T-helper 2 cell (primary cell): ENCODE results near the gene ATG4B.

ENCODE experiments used
- DNase-seq, 5 experiments: peaks; one replicate each; pipeline versions ENCODE4 v3.0.0 to v3.0.0-alpha.2; 2012 to 2022

Gene ATG4B

DNA sequence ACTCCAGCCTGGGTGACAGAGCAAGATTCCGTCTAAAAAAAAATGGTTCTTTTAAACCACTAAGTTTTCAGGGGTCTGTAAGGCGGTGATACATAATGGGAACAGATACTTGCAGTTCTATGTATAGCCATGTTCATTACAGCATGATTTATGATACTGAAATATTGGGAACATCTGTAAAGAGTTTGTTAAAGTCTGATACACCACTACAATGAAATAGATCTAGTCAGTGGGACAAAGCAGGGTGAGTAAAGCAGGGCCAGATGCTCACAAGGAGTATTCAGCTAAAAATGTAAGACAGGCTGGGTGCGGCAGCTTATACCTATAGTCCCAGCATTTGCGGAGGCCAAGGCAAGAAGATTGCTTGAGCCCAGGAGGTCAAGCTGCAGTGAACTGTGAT, 58.2 kb downstream of the ATG4B start:
- DNase-seq = no peak

DNA sequence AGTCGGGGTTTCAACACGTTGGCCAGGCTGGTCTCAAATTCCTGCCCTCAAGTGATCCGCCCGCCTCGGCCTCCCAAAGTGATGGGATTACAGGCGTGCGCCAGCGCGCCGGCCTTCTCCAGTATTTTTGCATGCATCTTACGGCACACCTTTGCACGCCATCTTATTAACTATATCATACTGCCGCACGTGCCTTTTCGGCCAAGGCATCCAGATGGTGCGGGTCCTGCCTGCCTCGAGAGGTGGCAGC, 63.6 kb downstream of the ATG4B start:
- DNase-seq = peak in 1 of 5 experiments; percentile 64

DNA sequence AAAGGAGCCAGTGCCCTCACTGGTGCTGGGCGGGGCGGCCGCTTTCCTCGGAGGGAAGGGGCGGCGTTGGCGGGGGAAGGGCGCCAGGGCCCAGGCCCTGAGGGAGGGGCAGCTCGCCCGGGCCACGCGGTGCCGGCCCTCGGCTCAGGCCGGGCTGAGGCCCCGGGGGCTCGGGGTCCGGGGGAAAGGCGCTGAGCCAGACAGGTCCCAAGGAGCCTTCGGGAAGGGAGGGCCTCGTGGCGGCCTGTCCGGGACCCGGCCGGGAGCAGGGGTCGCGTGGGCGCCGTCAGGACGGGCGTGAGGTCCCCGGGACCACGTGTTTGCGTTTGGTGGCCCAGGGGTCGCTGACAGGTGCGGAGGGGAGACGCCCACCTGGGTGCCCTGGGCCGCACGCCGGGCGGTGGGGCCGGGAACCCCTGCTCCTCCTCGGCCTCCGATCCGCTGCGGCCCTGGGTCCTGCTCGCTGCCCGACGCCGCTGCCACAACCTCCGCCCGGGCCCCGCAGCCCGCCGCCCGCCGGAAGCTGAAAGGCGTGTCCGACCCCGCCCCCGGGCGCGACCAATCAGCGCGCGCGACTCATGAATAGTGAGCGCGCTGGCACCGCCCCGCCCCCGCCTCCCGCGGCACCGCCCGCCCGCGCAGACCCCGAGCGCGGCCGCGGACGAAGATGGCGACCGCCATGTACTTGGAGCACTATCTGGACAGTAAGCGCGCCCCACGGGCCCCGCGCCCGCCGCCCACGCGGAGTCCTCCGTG, 64.1 kb downstream of the ATG4B start, which contains the start of gene ING5:
ING5 (plus strand) TSS at position 641 of the 756 bp plus-strand sequence; CDS start at position 668, 27 bp downstream.
- peak; percentile 89 to 97 (median 95) for DNase-seq

DNA sequence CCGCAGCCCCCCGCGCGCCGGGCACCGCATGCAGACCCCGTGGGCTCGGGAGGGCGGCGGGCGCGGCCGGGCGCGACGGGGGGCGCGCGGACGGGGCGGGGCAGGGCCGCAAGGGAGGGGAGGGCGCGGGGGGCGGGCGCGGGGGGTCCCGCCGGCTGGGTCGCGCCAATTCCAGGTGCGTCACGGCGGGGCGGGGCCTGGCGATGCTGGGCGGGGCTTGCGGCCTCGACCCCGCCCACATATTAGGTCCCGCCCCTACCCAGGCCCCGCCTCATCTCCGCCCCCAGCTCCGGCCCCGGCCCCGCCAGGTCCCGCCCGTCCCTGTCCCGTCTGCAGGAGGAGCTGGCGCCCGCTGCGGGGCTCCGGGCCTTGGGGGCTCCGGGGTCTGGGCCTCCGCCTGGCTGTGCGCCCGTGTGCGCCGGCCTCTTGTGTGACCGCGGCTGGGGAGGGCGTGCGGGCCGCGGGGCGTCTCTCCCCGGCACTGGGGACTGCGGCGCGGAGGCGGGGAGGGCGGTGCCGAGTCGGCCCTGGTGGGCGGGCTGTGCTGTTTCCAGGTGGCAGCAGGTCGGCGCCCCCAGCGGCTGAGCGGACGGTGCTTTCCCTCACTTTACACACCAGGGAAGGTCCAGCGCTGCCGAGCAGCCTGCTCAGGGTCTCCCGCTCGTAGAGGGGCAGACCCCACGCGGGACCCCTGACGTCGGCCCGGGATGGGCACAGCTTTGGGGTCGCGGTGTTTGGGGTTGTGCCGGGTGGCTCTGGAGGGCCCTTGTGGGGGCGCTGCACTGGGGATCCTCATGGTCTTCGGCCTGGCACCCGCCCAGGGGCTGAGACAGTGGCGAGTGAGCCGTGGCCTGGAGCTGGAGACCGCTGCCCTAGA, 64.9 kb downstream of the ATG4B start:
- peak; percentile 78 to 90 (median 86) for DNase-seq

DNA sequence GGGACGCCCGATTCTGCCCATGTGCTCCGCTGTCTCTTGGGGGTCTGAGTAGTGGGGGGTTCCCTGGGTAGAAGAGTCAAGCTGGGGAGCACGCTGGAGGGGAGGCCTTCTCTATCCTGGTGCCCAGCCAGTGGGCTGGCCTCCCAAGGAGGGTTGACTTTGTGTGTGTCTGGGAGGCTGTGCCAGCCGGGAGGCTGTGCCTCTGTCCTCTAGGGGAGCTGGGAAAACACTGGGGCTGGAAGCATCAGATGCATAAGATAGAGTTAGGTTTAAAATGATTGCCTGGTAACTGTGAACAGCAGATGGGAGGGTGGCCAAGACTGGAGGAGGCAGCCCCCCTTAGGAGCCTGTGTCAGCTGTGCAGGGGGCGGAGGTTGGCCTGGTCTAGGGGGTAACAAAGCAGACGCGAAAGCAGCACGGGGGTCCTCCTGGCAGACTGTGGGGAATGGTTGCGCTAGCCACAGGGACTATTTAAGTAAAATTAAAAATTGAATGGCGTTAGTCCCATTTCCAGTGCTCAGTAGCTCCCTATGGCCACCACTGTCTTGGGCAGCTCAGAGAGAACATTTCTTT, 65.6 kb downstream of the ATG4B start:
- no peak for DNase-seq

DNA sequence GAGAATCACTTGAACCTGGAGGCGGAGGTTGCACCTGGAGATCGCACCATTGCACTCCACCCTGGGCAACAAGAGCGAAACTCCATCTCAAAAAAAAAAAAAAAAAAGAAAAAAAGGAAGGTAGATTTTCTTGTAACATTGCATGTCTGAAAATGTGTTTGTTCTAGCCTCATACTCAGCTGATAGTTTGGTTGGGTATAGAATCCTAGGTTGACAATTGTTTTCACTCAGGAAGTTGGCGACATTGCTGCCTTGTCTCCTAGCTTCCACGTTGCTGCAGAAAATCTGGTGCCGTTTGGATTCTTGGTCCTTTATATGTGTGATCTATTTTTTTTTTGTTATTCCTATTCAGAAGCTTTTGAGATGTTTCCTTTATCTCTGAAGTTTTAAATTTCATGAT, 69.0 kb downstream of the ATG4B start:
- DNase-seq = no peak

DNA sequence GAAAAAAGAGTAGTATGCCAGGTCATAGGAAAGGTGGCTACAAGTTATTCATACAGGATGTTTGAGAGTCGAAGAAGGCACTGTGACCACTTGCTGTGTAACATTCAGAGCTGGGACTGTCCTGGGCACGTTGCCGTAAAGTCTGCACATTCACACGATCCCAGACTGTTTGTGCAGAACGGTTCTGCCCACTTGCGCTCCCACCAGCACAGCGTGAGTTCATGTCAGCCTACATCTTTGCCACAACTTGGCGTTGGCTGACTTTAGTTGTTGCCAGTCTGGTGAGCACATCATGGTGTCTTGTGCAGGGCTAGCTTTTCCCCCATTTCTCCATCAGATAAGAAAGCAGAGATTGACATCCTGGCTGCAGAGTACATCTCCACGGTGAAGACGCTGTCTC, 71.4 kb downstream of the ATG4B start:
- DNase-seq = no peak

DNA sequence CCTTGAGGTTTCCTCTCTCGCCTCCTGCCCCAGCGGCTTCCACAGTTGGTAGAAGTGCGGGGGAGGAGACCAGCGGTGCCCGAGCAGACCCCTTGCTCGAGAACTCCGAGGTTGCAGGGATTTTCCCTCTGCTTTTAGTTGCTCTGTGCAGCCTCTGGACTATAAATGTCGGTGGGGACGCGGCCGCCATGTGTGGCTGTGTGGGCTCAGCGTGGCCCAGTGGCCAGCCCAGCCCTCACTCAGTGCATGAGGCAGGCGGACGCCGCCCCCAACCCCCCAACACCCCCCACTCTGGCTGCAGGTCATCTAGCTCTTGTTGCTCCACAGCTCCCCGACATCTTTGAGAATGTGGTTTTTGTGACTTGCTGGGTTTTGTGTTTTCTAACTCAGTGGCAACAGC, 81.6 kb downstream of the ATG4B start:
- DNase-seq = no peak

DNA sequence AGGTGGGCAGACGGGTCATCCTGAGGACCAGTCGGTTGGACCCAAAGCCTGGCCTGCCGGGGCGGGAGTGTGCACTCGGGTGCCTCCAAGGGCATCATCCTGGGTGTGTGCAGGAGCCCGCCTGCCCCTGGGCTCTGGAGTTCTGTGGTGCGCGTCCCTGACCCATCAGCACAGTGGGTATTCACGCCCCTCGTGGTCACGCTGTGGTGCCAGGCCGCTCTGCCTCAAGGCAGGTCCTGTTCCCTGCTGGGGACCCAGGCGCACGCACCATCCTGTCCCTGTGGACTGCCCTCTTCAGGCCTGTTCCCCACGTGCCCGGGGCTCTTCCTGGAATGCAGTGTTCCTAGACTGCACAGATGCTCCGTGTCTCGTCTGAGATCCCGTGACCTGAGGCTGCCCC, 82.6 kb downstream of the ATG4B start:
- DNase-seq = no peak

DNA sequence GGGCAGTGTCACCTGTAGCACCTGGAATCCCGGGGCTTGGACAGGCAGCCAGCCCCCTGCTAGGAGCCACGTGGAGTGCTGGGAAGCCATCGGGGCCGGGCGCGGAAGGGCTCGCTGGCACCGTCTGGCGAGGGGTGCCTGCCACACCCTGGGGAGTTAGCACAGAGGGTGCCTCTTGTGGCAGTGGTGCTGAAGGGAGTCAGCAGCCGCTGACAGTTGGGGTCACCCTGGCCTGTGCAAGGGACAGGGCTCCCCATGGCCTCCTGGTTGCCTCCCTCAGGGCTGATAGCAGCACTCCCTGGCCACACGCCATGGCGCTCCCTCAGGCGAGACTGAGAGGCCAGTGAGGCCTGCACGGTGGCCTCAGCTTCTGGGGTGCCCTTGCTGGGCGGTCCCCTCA, 83.1 kb downstream of the ATG4B start:
- DNase-seq = no peak

DNA sequence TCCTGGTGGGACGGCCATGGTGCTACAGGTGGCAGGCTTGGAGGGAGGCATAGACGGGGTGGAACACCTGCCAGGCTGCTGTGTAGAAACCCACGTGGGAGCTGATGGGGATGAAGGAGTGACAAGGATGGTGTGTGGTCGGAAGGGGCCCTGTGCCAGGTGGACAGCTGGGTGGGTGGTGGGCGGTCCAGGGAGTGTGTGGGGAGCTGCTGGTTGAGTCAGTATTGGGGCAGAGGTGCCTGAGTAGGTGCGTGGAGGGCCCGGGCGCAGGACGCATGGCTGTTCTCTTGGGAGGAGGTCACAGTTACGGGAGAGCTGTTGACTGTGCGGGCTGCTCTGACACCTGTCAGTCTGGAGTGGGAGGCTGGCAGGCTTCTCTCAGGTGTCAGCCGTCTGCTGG, 84.4 kb downstream of the ATG4B start:
- DNase-seq = no peak

DNA sequence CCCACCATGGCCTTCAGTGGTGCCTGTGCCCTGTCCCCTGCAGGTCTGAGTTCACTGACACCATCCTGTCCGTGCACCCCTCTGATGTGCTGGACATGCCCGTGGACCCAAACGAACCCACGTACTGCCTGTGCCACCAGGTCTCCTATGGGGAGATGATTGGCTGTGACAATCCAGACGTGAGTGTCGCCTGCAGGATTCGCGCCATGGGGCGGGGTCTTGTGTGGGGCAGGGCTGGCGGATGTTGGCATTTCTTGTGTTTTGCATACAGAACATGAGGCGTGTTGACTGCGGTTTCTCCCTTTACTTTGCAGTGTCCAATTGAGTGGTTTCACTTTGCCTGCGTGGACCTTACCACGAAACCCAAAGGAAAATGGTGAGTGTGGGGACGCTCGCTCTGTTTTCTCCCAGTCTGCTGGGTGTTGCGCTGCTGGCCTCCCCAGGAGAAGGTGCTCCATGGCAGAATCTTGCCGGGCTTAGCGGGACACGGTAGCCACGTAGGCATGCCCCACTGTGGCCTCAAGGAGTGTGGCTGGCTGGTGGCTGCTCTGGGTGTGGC, 85.5 kb downstream of the ATG4B start:
- no peak for DNase-seq
